Renal pelvis (tissue), 4 donors: ENCODE results near the gene PHYKPL. TPM values are rescaled to one million over a fixed set of nuclear protein-coding genes. Genes with fewer than 3 reads are reported as not detected.

Source experiments
- DNase-seq: peaks from one replicate; pipeline ENCODE4 v3.0.0-alpha.2; 2013
- polyA plus RNA-seq, 3 donors: library from polyadenylated mRNA; unstranded; fragments of 120-200 nt; gene quantifications; one replicate each; pipeline ENCODE4 v1.2.1, GENCODE V29; 2013; ENCODE audit not compliant: insufficient read length in 3 of 3

Gene PHYKPL
- polyA plus RNA-seq, 3 donors = 62.8 to 140 (median 124) TPM

DNA sequence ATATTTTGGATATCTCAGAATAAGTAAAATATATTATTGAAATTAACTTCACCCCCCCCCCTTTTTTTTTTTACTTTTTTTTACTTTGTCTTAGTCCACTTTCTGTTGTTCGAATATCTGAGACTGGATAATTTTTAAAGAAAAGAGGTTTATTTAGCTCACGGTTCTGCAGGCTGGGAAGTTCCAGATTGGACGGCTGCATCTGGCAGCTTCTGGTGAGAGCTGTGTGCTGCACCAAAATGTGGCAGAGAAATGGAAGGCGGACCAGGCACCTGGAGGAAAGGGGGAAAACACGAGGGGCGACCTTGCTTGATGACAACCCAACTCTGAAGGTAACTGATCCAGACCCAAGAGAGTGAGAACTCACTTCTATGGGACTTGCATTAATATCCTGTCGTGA lies 39.8 kb downstream of the PHYKPL start:
- DNase-seq = no peak

DNA sequence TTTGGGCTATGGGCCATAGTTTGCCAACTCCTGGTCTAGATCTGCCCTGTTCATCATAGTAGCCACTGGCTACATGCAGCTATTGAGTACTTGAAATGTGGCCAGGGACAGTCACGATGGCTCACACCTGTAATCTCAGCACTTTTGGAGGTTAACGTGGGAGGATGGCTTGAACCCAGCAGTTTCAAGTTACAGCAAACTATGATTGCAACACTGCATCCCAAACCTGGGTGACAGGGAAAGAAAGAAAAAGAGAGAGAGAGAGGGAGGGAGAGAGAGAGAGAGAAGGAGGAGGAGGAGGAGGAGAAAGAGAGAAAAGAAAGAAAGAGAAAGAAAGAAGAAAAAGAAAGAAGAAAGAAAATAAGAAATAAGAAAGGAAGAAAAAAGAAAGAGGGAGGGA lies 40.4 kb downstream of the PHYKPL start:
- no peak for DNase-seq

DNA sequence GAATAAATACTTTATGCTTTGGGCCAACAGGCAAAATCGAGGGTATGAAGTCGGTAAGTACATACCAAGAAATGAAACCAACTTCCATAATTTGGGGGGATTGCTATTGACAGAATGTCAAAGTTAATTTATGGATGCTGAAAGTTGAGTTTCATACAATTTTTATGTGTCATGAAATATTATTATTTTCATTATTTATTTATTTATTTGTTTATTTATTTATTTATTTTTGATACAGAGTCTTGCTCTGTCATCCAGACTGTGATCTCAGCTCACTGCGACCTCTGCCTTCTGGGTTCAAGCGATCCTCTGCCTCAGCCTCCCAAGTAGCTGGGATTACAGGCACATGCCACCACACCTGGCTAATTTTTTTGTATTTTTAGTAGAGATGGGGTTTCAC lies 40.9 kb downstream of the PHYKPL start:
- no peak for DNase-seq

DNA sequence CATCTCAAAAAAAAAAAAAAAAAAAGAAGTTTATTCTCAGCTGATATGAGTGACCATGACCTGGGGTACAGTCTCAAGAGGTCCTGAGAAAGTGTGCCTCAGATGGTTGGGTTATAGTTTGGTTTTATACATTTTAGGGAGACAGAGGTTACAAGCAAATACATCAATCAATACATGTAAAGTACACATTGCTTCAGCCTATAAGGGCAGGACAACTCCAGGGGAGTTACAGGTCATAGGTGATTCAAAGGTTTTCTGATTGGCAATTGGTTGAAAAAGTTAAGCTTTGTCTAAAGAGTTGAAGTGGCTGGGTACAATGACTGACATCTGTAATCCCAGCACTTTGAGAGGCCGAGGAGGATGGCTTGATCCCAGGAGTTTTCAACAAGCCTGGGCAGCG lies 43.2 kb downstream of the PHYKPL start:
- no peak for DNase-seq

DNA sequence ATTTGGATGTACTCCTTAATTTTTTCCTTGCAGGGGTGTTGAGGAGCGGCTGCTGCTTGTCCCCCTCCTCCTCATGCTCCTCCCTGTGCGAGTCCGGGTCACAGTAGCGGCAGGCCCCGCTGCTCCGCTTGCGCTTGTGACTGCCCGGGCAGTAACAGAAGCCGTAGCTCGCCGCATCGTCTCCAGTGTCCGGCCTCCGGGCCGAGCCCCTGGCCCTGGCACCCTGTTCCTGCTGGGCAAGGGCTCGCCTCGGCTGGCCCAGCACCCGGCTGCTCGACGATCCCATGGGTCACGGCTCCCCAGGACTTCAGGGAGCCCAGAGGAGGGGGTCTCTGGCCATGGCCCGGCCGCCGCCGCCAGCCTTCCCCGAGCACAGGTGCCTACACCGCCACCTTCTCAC lies 45.6 kb downstream of the PHYKPL start, which contains the start of gene GMCL2:
GMCL2 (minus strand) TSS at position 358 of the 400 bp plus-strand sequence; CDS start at position 286, 72 bp downstream.
- no peak for DNase-seq

DNA sequence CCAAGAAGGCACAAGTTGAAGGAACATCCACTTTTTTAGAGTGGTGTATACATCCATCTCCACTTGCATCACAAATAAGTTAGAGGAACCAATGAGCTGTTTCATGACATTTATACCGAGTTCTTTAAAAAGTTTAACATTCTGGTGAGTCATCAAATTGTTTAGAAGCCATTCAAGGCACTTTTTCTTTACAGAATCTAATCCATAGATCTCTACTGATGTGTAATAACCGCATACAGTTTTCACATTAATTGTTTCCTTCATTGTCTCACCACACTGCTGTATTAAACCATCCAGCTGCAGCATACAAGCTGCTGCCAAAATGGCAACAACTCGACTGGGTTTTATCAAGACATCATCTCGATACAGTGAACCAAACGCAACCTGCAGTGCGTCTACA lies 46.2 kb downstream of the PHYKPL start:
- no peak for DNase-seq

DNA sequence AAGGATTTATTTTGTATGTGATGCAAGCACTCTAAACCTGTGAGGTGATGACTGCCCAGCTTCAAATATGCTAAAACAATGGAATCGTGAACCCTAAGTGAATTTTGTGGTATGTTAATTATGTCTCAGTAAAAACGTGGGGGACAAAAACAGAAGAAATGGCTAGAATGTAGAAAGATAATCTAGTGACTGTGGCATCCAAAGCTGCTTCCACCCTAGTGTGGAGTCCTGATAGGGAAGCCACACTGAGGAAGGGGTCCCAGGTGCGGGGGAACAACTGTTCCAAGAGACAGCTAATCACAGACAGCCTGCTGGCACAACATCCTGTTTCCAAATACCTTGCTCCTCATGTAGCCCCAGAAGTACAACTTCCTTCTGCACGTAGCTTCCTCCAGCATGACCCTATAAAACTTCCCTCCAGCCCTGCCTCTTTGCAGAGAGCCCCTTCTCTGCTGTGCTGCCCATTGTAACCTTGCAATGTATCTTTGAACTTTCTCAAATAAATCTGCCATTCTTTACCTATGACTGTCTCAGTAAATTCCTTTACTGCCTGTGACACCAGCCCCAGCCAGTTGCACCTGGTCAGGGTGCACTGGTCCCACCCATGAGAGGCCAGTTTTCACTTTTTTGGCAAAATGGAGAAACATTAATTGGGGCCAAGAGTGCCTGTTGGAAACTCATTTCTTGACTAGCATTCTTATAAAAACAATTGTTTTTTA lies 50.3 kb downstream of the PHYKPL start:
- no peak for DNase-seq

DNA sequence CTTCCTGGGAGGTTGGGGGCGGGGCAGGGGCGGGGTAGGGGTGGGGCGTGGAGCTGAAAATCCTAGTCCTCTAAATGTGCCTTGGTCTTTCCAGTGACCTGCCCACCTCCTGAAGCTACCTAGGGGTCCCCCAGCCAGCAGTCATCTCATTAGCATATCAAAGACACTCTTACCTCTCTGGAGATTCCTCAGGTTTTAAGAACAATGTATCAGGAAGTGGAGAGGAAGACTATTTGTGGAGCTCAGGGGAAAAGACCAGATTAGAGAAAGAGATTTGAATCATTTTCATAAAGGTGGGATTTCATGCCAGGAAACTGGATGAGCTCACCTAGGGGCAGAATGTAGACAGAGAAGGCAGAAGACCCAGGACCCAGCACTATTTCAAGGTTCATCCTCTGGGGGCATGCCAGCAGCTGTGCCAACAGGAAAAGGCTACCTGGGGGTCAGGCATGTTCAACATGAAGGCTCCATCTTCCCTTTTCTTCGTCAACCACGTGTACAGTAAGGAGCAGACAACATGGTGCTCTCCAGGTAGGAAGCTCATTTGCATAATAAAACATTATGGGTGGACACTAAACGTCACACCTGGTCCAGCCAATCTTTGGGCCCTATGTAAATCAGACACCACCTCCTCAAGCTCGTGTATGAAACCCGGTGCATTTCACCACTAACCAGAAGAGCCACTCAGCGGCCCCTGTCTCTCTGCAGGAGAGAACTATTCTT lies 52.3 kb downstream of the PHYKPL start:
- DNase-seq = no peak

DNA sequence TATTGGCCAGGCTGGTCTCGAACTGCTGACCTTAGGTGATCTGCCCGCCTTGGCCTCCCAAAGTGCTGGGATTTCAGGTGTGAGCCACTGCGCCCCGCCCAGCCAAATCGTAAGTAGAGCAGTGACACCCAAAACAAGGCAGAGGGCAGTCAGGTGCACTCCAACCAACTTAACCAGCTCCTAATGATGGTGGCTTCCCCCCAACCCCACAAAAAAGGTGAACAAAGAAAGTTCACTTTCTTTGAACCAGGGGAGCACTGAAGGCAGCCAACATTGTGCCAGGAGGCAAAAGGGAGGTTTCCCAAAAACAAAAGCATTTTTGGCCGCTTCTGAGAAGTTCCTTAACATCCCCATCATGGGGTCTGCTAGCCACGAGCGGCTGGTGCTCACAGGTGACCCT lies 55.0 kb downstream of the PHYKPL start:
- DNase-seq = no peak

DNA sequence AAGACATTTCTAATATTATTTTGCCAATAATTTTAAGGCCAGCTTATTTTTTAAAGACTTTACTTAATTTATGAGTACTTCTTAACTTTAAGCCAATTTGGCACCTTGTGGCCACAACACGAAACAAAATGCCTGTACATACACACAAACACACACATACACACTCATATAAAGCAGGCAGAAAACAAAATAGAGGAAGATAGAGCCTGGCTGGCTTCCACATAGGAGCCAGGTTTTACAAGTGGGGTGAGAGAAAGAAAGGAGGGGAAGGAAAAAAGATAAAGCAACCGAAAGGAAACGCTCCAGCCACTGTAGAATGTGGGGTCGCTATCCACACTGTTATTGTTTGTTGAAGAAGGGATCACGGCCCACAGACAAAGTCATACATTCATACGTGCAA lies 55.8 kb downstream of the PHYKPL start:
- DNase-seq = no peak

DNA sequence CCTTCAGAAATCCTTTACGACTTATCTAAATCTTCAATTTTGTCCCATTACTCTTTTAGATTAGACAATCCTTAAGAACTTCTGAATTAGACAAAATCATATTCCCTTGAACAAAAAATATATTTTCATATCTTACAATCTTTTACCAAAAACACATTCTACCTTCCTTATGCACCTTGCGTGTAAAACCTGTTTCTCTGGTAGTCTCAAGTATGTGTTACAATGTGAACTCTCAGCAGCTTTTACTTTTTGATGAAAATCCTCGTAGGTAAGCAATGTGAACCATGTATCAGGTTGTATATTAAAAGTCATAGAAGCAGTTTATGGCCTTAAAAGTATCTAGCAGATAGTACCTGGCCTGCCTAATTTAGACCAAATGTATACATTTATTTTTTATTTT lies 58.1 kb downstream of the PHYKPL start:
- no peak for DNase-seq

DNA sequence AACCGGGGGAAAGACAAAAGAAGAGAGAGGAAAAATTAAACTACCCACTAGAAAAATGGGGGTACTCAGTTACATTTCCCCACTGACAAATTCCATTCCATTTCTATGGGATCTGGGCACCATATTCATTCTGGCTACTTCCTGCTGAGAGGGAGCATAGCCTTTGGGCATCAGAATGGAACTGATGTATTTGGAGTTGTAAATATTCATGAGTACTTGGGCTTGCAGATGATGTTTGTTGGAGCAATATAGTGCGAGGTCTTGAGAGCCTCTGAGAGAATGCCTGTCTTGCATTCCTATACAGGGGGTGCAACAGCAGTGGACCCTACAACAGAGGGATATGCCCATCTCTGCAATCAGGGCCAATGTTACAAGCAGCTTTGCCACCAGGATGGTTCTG lies 62.1 kb downstream of the PHYKPL start:
- DNase-seq = no peak

DNA sequence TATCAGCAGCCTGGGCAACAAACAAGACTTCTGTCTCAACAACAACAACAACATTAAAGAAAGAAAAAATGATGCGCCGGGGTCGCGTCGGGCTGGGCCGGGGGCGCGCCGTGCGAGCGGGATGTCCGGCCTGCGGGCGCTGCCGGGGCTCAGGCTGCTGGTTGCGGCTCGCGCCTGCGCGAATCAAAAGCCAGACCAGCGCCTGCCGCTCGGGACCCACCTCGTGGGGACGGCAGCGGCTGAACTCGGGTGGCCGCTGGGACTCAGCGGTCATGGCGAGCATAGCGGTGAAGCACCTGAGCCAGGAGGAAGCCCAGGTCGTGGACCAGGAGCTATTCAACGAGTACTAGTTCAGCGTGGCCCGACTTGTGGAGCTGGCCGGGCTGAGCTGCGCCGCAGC lies 67.0 kb downstream of the PHYKPL start:
- no peak for DNase-seq

DNA sequence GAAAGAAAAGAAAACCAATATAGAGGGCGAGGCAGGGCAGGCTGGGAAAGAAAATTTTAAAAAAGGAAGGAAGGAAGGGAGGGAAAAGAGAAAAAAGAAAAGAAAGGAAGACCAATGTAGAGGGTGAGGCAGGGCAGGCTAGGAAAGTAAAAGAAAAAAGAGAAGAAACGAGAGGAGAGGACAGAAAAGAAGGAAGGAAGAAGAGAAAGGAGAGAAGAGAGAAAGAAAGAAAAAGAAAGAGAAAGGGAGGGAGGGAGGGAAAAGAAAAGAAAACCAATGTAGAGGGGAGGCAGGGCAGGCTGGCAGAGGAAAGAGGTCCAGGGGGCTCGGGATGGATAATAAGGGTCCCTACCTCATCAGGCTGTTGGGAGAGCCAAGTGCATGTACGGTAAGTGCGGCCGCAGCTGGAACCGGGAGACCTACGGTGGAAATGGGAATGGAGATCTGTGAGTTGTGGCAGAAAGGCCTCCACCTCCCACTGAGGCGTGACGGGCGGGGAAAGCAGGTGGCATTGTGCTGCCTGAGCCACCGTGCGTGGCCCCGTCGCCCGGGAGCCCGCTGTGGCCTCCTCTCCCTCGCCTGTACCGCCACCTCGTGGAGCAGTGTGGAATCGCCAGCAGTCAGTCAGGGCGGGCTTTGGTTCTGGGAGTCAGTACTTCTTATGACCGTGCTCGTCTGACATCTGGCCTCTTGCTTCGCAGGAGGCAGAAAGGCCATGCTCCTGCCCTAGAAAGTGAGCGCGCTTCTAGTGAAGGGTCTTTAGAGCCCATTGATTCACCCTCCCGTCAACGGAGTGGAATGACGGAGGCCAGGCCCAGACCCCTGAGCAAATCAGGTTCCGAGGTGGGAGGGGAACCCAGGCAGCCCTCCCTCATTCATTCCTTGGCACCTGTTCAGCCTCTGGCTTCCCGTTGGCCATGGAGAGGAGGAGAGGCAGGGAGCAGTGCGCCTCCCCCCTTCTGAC lies 68.5 kb downstream of the PHYKPL start:
- DNase-seq = peak; percentile 83

DNA sequence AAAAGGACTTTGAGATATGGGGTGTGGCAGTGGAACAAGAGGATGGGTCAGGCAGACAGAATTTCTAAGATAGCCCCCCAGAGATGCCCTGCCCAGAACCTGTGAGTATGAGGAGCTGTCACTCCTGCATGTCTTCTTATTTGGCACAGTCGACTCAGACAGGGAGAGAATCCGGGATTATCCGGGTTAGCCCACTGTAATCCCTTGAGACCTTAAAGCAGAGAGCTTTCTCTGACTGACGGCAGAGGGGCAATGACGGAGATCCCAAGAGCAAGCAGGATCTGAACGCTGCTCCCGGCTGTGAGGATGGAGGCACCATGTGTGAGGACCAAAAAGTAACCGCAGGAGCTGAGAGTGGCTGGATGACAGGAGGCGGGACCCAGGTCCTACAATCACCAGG lies 70.1 kb downstream of the PHYKPL start:
- no peak for DNase-seq

DNA sequence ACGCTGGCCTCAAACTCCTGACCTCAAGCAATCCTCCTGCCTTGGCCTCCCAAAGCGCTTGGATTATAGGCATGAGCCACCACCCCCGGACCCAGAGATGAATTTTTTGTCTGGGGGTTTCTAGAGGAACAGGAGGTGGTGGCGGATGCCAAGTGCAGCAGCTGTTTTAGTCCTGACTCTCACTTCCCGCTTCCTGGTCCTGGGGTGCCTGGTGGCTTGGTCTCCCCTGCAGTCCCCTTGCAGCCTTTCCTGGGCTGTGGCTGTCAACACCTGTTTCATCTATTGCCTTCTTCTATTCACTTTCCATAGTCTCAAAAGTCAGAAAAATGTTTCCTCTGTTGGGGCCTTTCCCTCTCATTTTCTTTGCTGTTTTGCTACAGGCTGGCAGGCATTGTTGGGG lies 72.4 kb downstream of the PHYKPL start:
- no peak for DNase-seq

Other genes starting within 250 kb of the PHYKPL start
- gene PROP1, start 236.6 kb downstream of the PHYKPL start, polyA plus RNA-seq = under 1 TPM in 1 of 3 donors, not detected in 2; 0.12 TPM
- 1 to 10 TPM; 4.9 to 5.6 (median 5.0) TPM for gene N4BP3, start 119.3 kb downstream of the PHYKPL start, polyA plus RNA-seq
- gene RMND5B, start 101.8 kb downstream of the PHYKPL start, polyA plus RNA-seq = 10 to 100 TPM; 34.2 to 39.6 (median 36.4) TPM
- gene NHP2, start 78.9 kb downstream of the PHYKPL start, polyA plus RNA-seq = 100 to 1,000 TPM; 110 to 131 (median 120) TPM
- gene GMCL2, start 45.4 kb downstream of the PHYKPL start, polyA plus RNA-seq = not detected
- gene HNRNPAB, start 28.3 kb downstream of the PHYKPL start, polyA plus RNA-seq = 100 to 1,000 TPM; 139 to 169 (median 148) TPM